Measurements from ENCODE around the gene ARHGEF17. TPM values are rescaled to one million over a fixed set of nuclear protein-coding genes. Genes with fewer than 3 reads are reported as not detected.

ARHGEF17 gene
- total RNA-seq, 1 donor from 2014 or later = 52.0 TPM

GRCh38 chr11:73322382-73323306 is 14.6 kb downstream of the ARHGEF17 start:
- DNase-seq (no peak), ATAC-seq (no peak)
- intact Hi-C loops (cut with micrococcal nuclease) = no loop called here

- ATAC-seq (peak; percentile 65), DNase-seq (peak; percentile 87)
- intact Hi-C loops (cut with micrococcal nuclease) = no loop called here
Measured at GRCh38 chr11:73323464-73323863, 15.4 kb downstream of the ARHGEF17 start.

- intact Hi-C loops (cut with micrococcal nuclease) = no loop called here
- no peak for DNase-seq
- no peak for ATAC-seq
Measured at GRCh38 chr11:73324116-73324515, 16.0 kb downstream of the ARHGEF17 start.

- intact Hi-C loops (cut with micrococcal nuclease) = no loop called here
- ATAC-seq (no peak), DNase-seq (no peak)
Measured at GRCh38 chr11:73324665-73325035, 16.6 kb downstream of the ARHGEF17 start.

GRCh38 chr11:73325036-73325981 is 17.2 kb downstream of the ARHGEF17 start:
- DNase-seq (peak; percentile 53), ATAC-seq (peak; percentile 9)
- intact Hi-C loops (cut with micrococcal nuclease) = no loop called here

GRCh38 chr11:73326929-73327811 is 19.1 kb downstream of the ARHGEF17 start:
- DNase-seq = peak; percentile 41
- intact Hi-C loops (cut with micrococcal nuclease) = no loop called here
- peak; percentile 30 for ATAC-seq

GRCh38 chr11:73327812-73328364 is 19.8 kb downstream of the ARHGEF17 start:
- DNase-seq = no peak
- ATAC-seq = no peak
- intact Hi-C loops (cut with micrococcal nuclease) = no loop called here

GRCh38 chr11:73330569-73331093 is 22.6 kb downstream of the ARHGEF17 start:
- intact Hi-C loops (cut with micrococcal nuclease) = no loop called here
- no peak for ATAC-seq

GRCh38 chr11:73331138-73331916 is 23.3 kb downstream of the ARHGEF17 start:
- intact Hi-C loops (cut with micrococcal nuclease) = no loop called here
- ATAC-seq (peak; percentile 5), DNase-seq (peak; percentile 55)

More at GRCh38 chr11:73330569-73331093, 22.6 kb downstream of the ARHGEF17 start:
- DNase-seq = no peak

- no peak for DNase-seq
- ATAC-seq = no peak
- intact Hi-C loops (cut with micrococcal nuclease) = no loop called here
Measured at GRCh38 chr11:73333173-73333572, 25.1 kb downstream of the ARHGEF17 start.

- intact Hi-C loops (cut with micrococcal nuclease) = no loop called here
- no peak for DNase-seq
- ATAC-seq = no peak
Measured at GRCh38 chr11:73333640-73334383, 25.7 kb downstream of the ARHGEF17 start.

GRCh38 chr11:73334384-73335203 is 26.5 kb downstream of the ARHGEF17 start:
- intact Hi-C loops (cut with micrococcal nuclease) = loop anchor here (5.0 kb wide), 1 partner anchor 32 kb away; no protein-coding TSS in a partner anchor
- peak; percentile 79 for ATAC-seq
- peak; percentile 88 for DNase-seq

GRCh38 chr11:73335204-73335923 is 27.3 kb downstream of the ARHGEF17 start:
- intact Hi-C loops (cut with micrococcal nuclease) = loop anchor here (5.0 kb wide), 1 partner anchor 33 kb away; no protein-coding TSS in a partner anchor
- ATAC-seq (peak; percentile 69), DNase-seq (peak; percentile 89)

GRCh38 chr11:73337846-73338245 is 29.8 kb downstream of the ARHGEF17 start:
- intact Hi-C loops (cut with micrococcal nuclease) = loop anchor here (5.0 kb wide), 1 partner anchor 36 kb away; no protein-coding TSS in a partner anchor
- no peak for ATAC-seq
- DNase-seq = no peak

GRCh38 chr11:73338279-73338678 is 30.2 kb downstream of the ARHGEF17 start:
- intact Hi-C loops (cut with micrococcal nuclease) = loop anchor here (5.0 kb wide), 1 partner anchor 36 kb away; no protein-coding TSS in a partner anchor
- ATAC-seq (no peak), DNase-seq (no peak)
